Breast epithelium (tissue), 3 donors: ENCODE data around the gene SCEL.

Experiments
- POLR2A ChIP-seq: fragments of 450-650 bp; IDR thresholded peaks from one replicate; pipeline ENCODE4 v1.6.1; 2016; ENCODE audit warnings: antibody characterized with exemption, mild to moderate bottlenecking, moderate library complexity
- POLR2AphosphoS5 ChIP-seq, 3 donors: sonication (generic); formaldehyde crosslinking; IDR thresholded peaks; one replicate each; pipeline ENCODE4 v1.6.1; 2017; ENCODE audit warnings: antibody characterized with exemption in 3 of 3
- TF ChIP-seq, protein P1 (sequence below), 3 donors: fragments of 450-650 bp; IDR thresholded peaks; one replicate each; pipeline ENCODE4 v1.5.1; 2016 to 2017; ENCODE audit warnings: antibody characterized with exemption in 3 of 3, mild to moderate bottlenecking in 3 of 3, moderate library complexity in 3 of 3

- no peak for TF ChIP-seq POLR2A
- TF ChIP-seq, protein P1, sequence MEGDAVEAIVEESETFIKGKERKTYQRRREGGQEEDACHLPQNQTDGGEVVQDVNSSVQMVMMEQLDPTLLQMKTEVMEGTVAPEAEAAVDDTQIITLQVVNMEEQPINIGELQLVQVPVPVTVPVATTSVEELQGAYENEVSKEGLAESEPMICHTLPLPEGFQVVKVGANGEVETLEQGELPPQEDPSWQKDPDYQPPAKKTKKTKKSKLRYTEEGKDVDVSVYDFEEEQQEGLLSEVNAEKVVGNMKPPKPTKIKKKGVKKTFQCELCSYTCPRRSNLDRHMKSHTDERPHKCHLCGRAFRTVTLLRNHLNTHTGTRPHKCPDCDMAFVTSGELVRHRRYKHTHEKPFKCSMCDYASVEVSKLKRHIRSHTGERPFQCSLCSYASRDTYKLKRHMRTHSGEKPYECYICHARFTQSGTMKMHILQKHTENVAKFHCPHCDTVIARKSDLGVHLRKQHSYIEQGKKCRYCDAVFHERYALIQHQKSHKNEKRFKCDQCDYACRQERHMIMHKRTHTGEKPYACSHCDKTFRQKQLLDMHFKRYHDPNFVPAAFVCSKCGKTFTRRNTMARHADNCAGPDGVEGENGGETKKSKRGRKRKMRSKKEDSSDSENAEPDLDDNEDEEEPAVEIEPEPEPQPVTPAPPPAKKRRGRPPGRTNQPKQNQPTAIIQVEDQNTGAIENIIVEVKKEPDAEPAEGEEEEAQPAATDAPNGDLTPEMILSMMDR (IDR thresholded peaks at IDR 0.05) = no peak
- no peak for TF ChIP-seq POLR2AphosphoS5 (IDR thresholded peaks at IDR 0.05)
Measured at GRCh38 chr13:77596777-77597176, 61.3 kb downstream of the SCEL start.
